HepG2 (cell line): ENCODE results near the gene CAD.

ENCODE experiments used
- CTCF ChIP-seq: sonication (generic); formaldehyde crosslinking; IDR thresholded peaks from 2 replicates; pipeline ENCODE4 v1.5.0; 2020; ENCODE audit warnings: mild to moderate bottlenecking, missing genetic modification reagents, moderate library complexity
- ONECUT2 ChIP-seq: sonication (generic); formaldehyde crosslinking; IDR thresholded peaks from 2 replicates; pipeline ENCODE4 v1.4.0; 2020; ENCODE audit warnings: missing genetic modification reagents
- ZNF431 ChIP-seq: sonication (generic); formaldehyde crosslinking; IDR thresholded peaks from 2 replicates; pipeline ENCODE4 v1.9.0; 2022; ENCODE audit warnings: missing genetic modification reagents, low read depth, mild to moderate bottlenecking, borderline replicate concordance
- TF ChIP-seq, protein P1 (sequence below): sonication (generic); formaldehyde crosslinking; IDR thresholded peaks from 2 replicates; pipeline ENCODE4 v1.4.0; 2020; ENCODE audit warnings: low read depth, missing genetic modification reagents

DNA sequence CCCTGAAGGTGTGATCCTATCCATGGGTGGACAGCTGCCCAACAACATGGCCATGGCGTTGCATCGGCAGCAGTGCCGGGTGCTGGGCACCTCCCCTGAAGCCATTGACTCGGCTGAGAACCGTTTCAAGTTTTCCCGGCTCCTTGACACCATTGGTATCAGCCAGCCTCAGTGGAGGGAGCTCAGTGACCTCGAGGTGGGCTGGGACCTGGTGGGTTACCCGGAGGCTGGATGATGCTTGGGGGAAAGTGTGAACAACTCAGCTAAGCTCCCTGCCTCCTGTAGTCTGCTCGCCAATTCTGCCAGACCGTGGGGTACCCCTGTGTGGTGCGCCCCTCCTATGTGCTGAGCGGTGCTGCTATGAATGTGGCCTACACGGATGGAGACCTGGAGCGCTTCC, 16.2 kb downstream of the CAD start:
- TF ChIP-seq ONECUT2 (CRISPR knock-in tag) (no peak), CTCF (CRISPR knock-in tag) (no peak), ZNF431 (CRISPR knock-in tag) (no peak)
- TF ChIP-seq, protein P1, sequence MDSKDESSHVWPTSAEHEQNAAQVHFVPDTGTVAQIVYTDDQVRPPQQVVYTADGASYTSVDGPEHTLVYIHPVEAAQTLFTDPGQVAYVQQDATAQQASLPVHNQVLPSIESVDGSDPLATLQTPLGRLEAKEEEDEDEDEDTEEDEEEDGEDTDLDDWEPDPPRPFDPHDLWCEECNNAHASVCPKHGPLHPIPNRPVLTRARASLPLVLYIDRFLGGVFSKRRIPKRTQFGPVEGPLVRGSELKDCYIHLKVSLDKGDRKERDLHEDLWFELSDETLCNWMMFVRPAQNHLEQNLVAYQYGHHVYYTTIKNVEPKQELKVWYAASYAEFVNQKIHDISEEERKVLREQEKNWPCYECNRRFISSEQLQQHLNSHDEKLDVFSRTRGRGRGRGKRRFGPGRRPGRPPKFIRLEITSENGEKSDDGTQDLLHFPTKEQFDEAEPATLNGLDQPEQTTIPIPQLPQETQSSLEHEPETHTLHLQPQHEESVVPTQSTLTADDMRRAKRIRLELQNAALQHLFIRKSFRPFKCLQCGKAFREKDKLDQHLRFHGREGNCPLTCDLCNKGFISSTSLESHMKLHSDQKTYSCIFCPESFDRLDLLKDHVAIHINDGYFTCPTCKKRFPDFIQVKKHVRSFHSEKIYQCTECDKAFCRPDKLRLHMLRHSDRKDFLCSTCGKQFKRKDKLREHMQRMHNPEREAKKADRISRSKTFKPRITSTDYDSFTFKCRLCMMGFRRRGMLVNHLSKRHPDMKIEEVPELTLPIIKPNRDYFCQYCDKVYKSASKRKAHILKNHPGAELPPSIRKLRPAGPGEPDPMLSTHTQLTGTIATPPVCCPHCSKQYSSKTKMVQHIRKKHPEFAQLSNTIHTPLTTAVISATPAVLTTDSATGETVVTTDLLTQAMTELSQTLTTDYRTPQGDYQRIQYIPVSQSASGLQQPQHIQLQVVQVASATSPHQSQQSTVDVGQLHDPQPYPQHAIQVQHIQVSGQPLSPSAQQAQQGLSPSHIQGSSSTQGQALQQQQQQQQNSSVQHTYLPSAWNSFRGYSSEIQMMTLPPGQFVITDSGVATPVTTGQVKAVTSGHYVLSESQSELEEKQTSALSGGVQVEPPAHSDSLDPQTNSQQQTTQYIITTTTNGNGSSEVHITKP (CRISPR knock-in tag): no peak
